ENCODE measurements around the gene KLK15. TPM values are rescaled to one million over a fixed set of nuclear protein-coding genes. Genes with fewer than 3 reads are reported as not detected.
"Not testable (repeated sequence)": the region's sequence is repeated elsewhere in the genome, so short reads cannot be mapped to it uniquely, and the experiment has no call there.

The KLK15 gene
- total RNA-seq, 1 experiment from 2014 or later, result not detected

DNA sequence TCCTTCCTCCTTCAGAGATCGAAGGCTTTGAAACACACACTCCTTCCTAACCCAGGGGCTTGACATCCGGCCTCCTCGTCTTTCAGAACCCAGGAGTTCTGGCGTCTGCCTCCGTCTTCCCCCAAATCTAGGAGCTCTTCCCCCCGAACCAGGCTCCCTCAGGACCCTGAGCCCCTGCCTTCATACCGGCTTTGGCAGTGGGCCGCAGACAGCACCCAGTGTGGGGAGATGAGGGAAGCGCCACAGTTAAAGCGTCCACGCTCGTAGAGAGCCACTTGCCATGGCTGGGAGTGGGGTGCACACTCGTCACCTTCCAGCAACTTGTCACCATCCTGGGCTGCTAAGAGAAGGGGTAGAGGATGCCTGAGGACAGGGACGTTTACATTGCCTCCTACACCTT, 5.9 kb downstream of the KLK15 start:
- in situ Hi-C loops (cut with HindIII; ENCODE audit: low pct_unique_long_range_greater_than_20kb, low sequenced_read_pairs), result no loop called here
- DNase-seq (ENCODE audit: low read depth, low spot score), result no peak

DNA sequence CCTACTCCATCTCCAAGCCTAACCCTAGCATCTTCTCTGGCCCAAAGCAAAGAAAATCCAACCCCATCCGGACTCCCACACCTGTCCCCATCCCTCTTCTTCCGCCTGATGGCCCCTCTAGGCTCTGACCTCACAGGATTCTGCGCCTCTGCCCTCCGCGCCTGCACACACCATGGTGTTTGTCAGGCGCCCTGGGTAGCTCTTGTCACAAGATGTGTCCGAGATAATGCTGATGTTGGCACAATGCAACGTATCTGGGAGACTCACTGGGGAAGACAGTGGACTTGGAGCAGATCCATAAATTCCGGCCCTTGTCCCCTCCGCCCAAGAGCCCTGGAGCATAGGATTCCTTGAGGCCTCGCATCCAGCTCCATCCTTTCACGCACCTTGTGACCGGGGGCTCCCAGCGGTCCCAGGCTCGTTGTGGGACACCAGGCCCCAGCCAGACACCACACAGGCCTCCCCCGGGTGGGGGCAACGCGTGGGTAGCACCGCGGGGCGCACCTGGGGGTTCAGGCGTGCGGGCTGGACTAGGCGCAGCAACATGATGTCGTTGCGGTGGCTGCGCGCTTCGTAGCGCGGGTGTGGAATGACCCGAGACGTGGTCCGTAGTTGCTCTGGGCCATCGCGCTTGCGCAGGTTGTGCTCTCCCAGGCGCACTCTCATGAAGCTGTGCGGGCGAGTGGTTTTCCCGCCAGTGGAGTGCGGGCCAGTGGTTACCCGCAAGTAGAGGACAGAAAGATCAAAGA, 6.7 kb downstream of the KLK15 start:
- DNase-seq (ENCODE audit: low read depth, low spot score), result no peak
- in situ Hi-C loops (cut with HindIII; ENCODE audit: low pct_unique_long_range_greater_than_20kb, low sequenced_read_pairs), result no loop called here

DNA sequence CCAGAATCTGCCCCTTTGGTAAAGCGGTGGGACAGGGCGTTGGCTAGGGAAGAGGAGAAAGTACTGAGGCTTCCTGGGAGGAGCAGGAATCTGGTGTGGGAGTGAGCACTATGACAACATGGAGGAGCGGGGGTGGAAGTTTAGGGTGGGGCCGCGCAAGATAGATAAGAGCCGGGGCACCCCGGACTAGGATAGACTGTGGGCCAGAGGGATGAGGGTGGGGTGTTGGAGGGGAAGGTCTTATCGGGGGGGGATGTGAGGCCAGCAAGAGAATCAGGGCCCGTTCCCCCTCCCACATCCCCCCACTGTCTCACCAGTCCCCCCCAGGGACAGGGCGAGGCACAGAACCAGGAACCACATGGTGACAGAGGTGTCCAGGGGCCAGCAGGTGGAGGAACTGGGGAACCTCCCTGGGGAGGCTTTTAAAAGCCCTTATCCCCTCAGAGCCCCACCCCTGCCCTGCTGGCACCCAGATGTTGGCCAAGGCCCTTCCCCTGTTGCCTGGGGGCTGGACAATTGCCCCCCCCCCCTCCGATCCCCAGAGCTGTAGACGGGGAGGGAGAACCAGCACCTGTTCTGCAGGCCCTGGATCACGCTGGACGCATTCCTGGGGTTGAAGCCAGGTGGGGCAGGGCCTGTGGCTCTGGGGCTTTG, 9.9 kb downstream of the KLK15 start, which contains the start of gene KLK1:
Gene KLK1 (minus strand): TSS at position 399 of the 654 bp plus-strand sequence. CDS start 39 bp downstream, at position 360.
- no peak for DNase-seq (ENCODE audit: low read depth, low spot score)
- in situ Hi-C loops (cut with HindIII; ENCODE audit: low pct_unique_long_range_greater_than_20kb, low sequenced_read_pairs), result no loop called here

DNA sequence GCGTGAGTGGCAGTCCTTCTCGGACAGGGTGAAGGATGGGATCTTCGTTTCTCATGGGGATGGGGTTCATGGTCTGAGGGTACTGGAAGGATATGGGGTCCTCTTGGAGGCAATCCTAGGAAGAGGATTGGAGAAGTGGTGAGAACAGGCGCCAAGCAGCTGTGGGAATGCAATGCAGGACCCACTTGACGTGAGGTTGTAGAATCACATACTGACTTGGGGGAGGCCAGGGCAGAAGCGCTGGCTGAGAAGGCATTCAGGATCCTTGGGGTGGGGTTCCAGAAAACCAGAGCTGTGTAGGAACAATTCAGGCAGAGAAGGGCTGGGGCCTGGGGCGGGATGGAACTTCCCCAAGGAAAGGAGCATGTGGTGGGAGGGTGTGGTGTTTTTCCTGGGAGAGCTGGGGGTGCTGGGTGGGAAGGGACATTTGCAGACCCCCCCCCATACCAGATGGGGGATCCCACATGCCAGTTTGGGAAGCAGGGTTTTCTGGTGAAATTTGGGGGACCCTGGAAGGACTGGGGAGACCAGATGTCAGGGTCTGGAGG, 10.6 kb downstream of the KLK15 start:
- in situ Hi-C loops (cut with HindIII; ENCODE audit: low pct_unique_long_range_greater_than_20kb, low sequenced_read_pairs), result no loop called here
- DNase-seq (ENCODE audit: low read depth, low spot score), result no peak

DNA sequence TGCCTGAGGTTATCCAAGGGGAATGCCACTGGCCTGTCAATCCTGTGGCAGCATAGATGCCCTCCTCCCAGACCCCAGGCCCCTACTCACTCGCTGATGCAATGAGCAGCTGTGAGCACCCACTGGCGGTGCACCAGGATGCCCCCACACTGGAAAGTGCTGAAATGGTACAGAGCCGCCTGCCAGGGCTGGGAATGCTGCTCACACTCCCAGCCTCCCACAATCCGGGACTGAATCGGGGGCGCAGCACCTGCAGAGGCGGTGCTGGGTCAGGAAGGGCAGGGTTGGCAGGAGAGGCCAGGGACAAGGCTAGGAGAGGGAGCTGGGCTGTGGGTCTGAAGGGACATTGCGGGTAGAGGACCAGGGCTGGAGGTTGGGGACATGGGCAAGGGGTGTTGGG, 11.8 kb downstream of the KLK15 start:
- in situ Hi-C loops (cut with HindIII; ENCODE audit: low pct_unique_long_range_greater_than_20kb, low sequenced_read_pairs), result no loop called here
- DNase-seq (ENCODE audit: low read depth, low spot score), result no peak

DNA sequence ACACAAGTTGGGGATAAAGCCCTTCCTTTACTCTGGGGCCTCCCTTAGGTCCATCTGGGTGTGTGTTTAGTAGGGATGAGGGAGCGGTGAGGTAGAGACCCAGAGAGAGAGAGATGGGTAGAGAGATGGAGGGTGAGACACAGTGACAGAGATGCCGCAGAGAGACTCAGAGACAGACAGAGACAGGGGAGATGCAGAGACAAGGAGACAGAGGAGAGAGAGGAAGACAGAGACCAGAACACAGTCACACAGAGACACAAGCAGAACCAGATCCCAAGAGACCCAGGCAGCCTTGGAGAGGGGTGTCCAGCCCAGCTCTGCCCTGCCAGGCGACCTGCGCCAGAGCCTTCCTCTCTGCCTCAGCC, 12.1 kb downstream of the KLK15 start:
- in situ Hi-C loops (cut with HindIII; ENCODE audit: low pct_unique_long_range_greater_than_20kb, low sequenced_read_pairs), result no loop called here
- DNase-seq (ENCODE audit: low read depth, low spot score), result no peak

DNA sequence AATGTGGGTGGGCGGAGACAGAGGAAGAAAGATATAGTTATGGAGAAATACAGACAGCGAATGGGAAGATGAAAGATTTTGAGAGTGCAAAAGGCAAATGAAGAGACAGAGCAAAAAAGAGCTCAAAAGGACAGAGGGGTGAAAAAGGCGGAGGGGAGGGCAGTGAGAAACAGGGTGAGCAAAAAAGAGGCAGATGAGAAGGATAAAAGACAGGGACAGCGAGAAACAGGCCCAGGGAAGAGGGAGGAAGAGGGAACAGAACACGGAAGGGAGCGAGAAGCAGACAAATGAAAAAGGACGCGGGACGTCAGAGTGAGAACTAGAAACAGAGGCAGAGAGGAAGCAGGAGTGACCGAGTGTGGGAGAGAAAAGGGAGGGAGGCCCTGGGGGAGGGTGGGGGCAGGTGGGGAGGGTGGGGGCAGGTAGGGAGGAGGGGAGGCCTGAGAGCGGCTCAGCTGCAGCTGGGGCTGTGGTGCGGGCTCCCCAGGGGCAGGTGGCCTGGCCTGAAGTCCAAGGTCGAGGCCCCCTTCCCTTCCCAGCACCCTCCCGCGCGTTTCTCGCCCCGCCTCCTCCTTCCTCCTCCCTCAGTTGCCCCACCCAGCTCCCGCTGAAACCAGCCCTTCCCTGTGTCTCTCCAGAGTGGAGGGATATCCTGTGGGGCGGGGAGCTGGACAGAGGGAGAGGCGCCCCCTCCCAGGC, 12.7 kb downstream of the KLK15 start:
- DNase-seq (ENCODE audit: low read depth, low spot score), result no peak
- in situ Hi-C loops (cut with HindIII; ENCODE audit: low pct_unique_long_range_greater_than_20kb, low sequenced_read_pairs), result no loop called here

DNA sequence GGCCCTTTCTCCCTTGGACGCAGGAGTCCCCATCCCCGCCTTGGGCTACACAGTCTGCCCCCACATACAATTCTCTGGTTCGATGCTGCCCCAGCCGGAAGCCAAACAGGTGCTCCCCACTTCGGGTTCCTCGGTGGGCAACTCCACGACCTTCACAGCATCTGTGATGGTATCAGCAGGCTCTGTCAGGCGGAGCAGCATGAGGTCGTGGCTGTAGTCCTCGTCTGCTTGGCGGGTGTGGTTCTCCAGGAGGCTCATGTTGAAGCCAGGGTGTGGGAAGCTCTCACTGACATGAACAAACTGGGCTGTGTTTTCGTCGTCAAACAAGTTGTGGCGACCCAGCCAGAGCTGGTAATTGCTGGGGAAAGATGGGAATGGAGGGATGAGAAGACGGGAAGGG, 13.3 kb downstream of the KLK15 start:
- DNase-seq (ENCODE audit: low read depth, low spot score), result no peak
- in situ Hi-C loops (cut with HindIII; ENCODE audit: low pct_unique_long_range_greater_than_20kb, low sequenced_read_pairs), result no loop called here

DNA sequence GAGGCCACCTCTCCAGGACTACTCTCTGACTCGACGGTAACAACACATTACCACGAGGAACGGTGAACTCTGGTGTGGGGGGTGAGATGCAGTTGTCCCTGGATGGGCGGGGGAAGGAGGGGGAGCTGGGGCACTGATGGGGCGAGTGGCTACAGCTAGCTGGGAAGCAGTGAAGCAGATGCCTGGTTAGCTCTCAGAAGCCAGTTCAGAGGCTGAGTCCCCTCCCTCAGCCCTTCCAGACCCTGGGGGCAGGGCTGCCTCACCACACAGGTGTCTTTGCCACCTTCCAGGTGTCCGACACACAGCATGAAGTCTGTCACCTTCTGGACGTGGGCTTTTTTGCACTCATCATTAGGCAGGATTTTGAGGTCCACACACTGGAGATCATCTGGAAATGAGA, 13.7 kb downstream of the KLK15 start:
- in situ Hi-C loops (cut with HindIII; ENCODE audit: low pct_unique_long_range_greater_than_20kb, low sequenced_read_pairs), result no loop called here
- DNase-seq (ENCODE audit: low read depth, low spot score), result no peak

DNA sequence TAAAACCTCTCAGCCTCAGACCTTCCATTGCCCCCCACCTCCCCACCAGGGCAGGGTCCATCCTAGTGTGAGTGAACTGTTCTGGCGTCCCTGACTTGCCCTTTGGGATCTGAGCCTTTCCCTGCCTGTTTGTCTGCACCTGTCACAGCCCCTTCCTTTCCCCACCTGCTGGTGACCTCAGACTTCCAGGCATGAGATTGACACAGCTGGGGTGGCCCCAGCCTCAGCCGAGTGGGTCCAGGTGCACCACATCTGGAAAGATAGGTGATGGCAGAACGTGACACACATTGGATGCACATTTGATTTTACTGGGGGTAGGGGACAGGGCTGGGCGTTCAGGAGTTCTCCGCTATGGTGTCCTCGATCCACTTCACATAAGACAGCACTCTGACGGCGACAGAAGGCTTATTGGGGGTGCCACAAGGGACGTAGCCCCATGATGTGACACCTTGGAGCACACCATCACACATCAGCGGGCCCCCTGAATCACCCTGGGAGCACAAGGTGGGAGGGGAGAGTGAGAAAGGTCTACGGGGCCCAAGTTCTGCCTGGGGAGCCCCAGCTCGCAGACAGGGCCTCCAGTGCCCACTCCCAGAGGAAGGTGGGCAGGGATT, 14.4 kb downstream of the KLK15 start:
- DNase-seq (ENCODE audit: low read depth, low spot score), result no peak
- in situ Hi-C loops (cut with HindIII; ENCODE audit: low pct_unique_long_range_greater_than_20kb, low sequenced_read_pairs), result no loop called here

DNA sequence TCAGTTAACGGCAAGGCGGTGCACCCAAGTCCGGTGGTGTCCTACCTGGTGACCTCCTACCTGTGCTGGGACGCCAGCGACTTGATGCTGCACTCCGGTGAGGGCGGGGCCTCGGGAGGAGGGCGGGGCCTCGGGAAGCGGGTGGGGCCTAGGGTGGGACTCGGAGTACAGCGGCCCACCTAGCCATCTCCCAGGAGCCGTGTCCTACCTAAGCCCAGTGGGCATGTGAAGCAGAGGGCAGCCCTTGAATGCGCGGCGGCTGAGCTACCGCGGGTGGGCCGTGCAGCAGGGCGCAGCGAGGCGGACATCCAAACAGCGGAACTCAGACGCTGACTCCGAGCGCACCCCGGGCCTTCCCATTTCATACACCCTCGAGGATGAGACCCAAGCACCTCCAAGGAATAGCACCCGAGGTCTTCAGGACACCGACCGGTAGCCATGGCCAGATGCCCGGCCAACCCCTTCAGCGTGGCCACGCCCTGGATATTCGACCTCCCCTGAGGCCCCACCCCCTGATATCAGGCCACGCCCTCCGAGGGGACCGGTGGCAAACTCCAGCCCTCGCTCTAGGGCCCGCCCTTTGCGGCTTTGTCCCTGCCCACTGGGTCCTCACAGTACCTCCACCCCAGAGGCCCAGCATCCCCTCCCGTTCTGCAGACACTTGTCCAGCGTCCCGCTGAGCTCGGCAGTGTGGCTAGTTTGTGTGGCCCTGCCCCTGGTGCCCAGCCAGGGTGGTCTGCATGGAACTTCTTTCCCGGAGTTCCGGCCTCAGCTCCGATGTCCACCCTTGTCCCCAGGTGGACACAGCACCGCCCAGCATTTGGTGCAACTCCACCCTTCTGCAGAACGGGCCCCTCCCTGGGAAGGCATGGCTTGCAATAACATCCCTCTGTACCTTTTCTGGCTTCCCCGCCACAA, 15.2 kb downstream of the KLK15 start:
- peak; percentile 58 for DNase-seq (ENCODE audit: low read depth, low spot score)
- in situ Hi-C loops (cut with HindIII; ENCODE audit: low pct_unique_long_range_greater_than_20kb, low sequenced_read_pairs), result no loop called here

DNA sequence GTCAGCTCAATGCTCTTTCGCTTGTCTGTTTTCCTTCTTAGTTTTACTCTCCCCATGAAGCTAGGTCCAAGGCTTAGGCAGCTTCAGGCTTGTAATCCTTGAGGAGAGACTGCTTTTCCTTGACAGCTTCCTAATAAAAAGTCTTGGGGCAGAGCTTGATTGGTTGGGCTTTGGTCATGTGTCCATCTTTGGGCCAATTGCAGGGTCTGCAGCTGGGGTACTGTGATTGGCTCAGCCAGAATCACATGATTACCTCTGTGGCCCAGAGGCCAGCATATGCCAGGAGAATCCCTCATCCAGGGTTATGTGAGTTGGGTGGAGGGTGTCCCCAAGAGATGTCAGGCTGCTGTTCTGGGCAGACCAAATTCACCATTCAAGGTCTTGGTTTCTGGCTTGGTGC, 17.9 kb downstream of the KLK15 start:
- no peak for DNase-seq (ENCODE audit: low read depth, low spot score)
- in situ Hi-C loops (cut with HindIII; ENCODE audit: low pct_unique_long_range_greater_than_20kb, low sequenced_read_pairs), result no loop called here

DNA sequence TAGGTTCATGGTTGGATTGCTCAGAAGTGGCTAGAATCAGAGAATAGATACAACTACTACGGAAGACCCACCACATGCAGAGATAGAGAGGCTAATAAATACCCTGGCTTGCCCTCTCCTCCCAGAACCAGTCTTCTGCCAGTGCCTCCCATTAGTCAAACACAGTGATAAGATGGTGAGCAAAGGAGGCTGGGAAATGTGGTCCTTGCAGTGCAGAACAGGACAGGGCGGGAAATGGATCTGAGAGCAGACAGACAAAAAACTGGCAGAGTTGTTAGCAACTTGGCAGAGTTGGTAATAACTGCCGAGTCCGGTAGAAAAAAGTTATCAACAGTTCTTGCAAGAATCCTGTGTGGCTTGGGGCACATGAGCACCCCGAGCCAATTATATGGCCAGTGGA, 18.5 kb downstream of the KLK15 start:
- in situ Hi-C loops (cut with HindIII; ENCODE audit: low pct_unique_long_range_greater_than_20kb, low sequenced_read_pairs), result no loop called here

DNA sequence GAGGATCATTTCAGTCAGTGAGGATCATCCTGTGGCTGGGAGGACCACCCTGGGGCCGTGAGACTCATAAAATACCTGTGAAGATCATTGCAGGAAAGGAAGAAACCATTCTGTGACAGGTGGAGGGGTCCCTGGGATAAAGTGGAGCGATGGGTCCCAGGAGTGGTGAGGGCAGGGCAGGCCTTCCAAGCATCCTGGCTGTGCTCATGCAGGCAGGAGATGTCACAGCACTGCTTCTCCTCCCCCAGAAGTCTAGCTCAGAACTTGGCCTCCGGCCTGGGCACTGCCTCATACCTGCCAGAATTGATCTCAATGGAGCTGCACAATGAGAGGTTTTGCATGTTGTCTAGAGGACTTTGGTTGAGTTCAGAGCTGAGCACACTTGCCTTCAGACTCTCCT, 20.9 kb downstream of the KLK15 start:
- in situ Hi-C loops (cut with HindIII; ENCODE audit: low pct_unique_long_range_greater_than_20kb, low sequenced_read_pairs), result no loop called here
- DNase-seq (ENCODE audit: low read depth, low spot score), result no peak

More for the DNA sequence above, 18.5 kb downstream of the KLK15 start:
- no peak for DNase-seq (ENCODE audit: low read depth, low spot score)

DNA sequence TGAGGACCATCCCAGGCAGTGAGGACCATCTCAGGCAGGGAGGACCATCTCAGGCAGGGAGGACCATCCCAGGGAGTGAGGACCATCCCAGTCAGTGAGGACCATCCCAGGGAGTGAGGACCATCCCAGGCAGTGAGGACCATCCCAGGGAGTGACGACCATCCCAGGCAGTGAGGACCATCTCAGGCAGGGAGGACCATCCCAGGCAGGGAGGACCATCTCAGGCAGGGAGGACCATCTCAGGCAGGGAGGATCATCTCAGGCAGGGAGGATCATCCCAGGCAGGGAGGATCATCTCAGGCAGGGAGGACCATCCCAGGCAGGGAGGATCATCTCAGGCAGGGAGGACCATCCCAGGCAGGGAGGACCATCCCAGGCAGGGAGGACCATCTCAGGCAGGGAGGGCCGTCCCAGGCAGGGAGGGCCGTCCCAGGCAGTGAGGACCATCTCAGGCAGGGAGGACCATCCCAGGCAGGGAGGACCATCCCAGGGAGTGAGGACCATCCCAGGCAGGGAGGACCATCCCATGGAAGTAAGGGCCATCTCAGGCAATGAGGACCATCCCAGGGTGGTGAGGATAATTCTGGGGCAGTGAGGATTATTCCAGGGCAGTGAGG, 21.6 kb downstream of the KLK15 start:
- DNase-seq (ENCODE audit: low read depth, low spot score); in situ Hi-C loops (cut with HindIII; ENCODE audit: low pct_unique_long_range_greater_than_20kb, low sequenced_read_pairs): not testable (repeated sequence)

DNA sequence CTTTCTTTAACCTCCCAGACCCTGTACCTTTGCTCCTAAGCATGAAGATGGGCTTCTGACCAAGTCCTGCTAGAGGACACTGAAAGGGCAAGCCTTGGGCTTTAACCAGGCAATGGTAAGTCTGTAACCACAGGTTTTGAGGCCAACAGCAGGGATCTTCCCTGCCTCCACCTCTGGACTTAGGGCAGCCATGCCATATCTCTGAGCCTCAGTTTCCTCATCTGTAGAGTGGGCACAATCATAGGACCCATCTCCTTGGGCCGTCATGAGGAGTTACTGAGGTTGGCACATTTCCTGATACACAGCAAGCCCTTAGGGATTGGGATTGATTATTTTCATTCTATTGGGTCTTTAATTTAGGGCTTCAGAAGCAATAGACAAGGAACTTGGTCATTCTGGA, 24.5 kb downstream of the KLK15 start:
- no peak for DNase-seq (ENCODE audit: low read depth, low spot score)
- in situ Hi-C loops (cut with HindIII; ENCODE audit: low pct_unique_long_range_greater_than_20kb, low sequenced_read_pairs), result no loop called here

Data from SK-MEL-5 (cell line).